Fibroblast of peridontal ligament (primary cell): Measurements from ENCODE around the gene KATNAL2.
A peak's percentile ranks its signal among the peaks of the same experiment; 100 is the strongest.
"Not testable (repeated sequence)": the region's sequence is repeated elsewhere in the genome, so short reads cannot be mapped to it uniquely, and the experiment has no call there.

Source experiments
- DNase-seq: peaks from one replicate; pipeline ENCODE4 v3.0.0-alpha.2; 2010; ENCODE audit errors: extremely low read depth

Gene KATNAL2

GRCh38 chr18:46939337-46939963, 22.0 kb downstream of the KATNAL2 start:
- DNase-seq: peak; percentile 80

DNA sequence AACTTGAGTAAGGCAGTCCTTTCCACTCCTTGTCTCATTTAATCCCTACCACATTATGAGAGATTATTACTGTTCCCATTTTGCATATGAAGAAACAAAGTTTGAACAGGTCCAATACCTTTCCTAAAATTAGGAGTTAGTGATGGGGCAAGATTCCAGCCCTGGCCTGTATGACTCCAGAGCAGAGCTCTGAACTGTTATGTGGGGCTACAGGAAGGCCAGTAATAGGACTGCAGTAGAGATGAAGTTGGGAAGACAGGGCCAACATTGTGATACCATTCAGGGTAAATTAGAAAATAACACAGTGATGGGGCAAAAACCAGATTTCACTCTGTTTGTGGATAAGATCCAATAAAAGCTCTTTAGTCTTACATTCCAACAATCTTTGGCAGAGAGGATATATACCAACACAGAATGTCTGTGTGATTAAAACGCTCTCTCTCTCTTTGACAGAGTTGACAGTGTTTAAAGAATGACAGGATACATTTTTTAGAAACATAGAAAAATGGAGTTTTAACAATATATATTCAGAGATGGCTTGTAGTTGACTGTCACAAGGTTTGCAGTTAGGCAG, 22.7 kb downstream of the KATNAL2 start:
- DNase-seq: peak; percentile 46

GRCh38 chr18:46942646-46943045, 25.2 kb downstream of the KATNAL2 start:
- no peak for DNase-seq

DNA sequence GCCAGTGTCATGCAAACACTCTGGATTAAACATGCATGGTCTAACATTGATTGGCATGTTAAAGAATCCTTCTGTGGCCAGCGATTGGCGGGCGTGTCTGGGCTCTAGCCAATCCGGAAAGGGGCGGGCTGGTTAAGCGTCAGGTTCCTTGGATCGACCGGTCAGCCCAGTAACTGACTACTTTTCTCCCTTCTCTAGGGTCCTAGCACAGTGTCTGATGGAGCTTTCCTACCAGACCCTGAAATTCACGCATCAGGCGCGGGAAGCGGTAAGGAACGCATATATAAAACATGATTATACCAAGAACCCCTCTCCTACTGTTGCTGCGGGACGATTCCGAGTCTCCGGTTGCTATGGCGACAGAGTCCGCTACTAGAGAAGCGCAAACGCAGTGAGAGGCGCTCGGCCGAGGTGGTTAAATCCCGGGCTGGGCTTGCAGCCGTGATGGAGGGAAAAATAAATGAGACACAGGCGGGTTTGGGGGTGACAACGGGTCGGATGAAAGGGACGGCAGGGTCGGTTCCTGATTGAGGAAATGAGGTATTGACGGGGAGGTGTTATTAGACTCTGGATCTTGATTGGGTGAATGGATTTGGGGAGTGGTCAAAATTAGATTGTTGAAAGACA, 29.4 kb downstream of the KATNAL2 start:
- peak; percentile 75 for DNase-seq

GRCh38 chr18:46950064-46950656, 32.8 kb downstream of the KATNAL2 start:
- DNase-seq: no peak

DNA sequence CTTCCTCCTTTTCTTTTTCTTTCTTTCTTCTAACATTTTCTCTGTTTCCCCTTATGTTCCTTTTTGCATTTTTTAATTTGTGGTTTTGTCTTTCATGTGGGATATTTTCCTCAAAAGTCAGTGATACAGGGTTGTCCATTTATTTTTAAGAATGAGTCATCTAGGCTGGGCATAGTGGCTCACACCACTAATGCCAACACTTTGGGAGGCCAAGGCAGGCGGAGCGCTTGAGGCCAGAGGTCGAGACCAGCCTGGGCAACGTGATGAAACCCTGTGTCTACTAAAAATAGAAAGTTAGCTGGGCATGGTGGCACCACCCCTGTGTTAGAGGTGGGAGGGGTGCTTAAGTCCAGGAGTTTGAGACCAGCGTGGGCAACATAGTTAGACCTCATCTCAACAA, 35.8 kb downstream of the KATNAL2 start:
- DNase-seq: no peak

DNA sequence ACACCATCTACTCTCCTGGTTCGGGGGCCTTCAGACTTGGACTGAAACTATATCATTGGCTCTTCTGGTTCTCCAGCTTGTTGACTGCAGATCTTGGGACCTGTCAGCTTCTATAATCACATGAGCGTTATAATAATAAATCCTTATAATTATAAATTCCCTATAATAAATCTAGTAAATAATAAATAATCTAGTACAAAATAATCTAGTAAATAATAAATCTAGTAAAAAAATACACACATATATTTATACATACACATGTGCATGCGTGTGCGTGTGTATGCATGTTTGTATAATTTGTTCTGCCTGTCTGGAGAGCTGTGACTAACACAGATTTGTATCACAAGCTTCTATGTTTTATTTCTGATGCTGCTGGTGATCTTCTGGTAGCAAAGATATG, 40.8 kb downstream of the KATNAL2 start:
- no peak for DNase-seq

DNA sequence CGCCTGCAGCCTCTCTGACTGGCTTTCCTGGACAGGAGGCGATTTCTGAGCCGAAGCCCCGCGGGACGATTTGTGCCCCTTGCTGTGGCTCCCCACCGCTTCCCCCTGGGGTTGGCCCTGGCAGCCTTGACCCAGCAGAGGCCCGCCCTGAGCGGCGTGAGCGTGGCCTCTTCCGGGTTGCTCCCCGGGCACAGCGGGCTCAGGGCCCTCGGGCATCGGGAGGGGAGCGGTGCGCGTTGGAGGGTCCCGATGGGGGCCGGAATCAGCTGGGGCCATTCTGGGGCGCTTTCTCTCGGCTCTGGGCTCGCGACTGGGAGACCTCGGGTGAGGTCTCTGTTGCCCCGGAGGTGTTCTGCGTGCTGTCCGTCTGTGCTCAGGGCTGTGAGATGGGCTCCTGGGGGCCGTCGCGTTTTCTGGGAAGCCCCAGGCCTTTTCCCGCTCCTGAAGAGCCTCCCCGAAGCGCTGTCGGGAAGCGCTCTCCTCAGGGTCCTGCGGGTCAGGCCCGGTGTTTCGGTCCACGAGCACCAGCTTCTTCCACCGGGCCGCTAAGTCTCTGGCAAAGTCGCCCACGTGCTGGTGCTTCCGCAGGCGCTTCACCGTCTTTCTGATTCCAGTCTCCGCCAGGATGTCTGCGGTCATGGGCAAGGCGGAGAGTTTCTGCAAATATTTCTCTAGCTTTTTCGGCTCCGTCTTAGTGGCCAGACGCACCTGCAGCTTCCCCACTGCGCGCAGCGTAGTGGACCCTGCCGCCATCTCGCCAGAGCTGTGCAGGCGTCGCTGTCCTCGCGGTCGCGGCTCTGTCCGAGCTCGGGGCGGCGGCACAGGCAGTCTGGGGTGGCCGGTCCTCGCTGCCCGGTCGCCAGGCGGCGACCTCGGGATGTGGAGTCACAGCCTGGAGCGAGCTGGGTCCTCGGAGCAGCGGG, 46.5 kb downstream of the KATNAL2 start:
- DNase-seq: not testable (repeated sequence)

DNA sequence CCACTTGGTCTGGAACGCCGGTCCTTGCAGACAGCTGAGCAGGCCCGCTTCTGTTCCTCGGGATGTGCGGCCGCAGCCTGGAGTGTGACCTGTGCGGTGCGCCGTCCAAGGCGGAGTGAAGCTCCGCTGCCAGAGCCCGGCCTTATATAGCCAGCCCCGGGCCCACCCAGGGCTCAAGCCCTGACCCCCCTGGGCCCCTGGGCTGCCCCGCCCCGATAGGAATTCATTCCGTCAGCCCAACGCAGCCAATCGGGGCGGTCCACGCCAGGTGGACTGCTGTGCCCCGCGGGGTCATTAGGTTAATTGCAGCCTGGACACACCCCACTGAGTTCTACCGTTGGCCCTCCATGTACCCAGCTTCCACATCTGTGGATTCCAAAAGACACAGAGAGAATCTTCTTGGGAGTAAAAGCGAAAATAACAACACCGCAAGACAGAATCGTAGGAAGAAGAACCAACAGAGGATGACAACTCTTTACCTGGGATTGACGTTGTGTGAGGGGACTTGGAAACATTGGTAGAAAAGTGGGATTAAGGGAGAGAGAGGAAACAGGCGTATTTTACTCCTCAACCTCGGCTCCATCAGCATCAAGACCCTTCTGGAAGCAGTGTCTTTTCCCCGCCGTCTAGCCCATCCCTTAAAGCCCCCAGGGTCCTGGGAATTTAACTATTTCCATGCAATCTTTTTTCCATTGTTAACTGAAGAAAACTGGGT, 47.3 kb downstream of the KATNAL2 start:
- not testable (repeated sequence) for DNase-seq

- not testable (repeated sequence) for DNase-seq
These were observed 48.9 kb downstream of the KATNAL2 start for GRCh38 chr18:46966266-46966665.

DNA sequence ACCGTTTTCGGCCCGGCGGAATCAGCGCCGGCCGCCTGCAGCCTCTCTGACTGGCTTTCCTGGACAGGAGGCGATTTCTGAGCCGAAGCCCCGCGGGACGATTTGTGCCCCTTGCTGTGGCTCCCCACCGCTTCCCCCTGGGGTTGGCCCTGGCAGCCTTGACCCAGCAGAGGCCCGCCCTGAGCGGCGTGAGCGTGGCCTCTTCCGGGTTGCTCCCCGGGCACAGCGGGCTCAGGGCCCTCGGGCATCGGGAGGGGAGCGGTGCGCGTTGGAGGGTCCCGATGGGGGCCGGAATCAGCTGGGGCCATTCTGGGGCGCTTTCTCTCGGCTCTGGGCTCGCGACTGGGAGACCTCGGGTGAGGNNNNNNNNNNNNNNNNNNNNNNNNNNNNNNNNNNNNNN, 52.1 kb downstream of the KATNAL2 start:
- not testable (repeated sequence) for DNase-seq

DNA sequence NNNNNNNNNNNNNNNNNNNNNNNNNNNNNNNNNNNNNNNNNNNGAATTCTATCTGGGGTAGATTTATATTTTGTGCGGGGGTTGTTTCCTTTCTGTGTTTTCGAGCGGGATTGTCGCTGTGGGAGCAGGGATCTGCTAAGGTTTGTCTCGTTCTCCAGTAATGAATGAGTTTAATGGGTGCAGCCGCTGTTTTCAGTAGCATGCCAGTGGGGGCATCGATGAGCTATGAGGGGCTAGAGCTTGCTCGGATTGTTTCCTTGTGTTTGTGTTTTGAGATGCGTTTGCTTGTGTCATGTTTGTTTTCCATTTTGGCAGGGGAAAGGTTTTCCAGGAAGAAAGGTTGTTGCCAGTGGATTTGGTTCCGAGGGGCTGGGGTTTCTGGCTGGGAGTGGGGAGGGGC, 102.5 kb downstream of the KATNAL2 start:
- not testable (repeated sequence) for DNase-seq

- not testable (repeated sequence) for DNase-seq
These were observed 103.4 kb downstream of the KATNAL2 start for GRCh38 chr18:47020757-47021156.

- not testable (repeated sequence) for DNase-seq
These were observed 105.4 kb downstream of the KATNAL2 start for GRCh38 chr18:47022821-47023220.

DNA sequence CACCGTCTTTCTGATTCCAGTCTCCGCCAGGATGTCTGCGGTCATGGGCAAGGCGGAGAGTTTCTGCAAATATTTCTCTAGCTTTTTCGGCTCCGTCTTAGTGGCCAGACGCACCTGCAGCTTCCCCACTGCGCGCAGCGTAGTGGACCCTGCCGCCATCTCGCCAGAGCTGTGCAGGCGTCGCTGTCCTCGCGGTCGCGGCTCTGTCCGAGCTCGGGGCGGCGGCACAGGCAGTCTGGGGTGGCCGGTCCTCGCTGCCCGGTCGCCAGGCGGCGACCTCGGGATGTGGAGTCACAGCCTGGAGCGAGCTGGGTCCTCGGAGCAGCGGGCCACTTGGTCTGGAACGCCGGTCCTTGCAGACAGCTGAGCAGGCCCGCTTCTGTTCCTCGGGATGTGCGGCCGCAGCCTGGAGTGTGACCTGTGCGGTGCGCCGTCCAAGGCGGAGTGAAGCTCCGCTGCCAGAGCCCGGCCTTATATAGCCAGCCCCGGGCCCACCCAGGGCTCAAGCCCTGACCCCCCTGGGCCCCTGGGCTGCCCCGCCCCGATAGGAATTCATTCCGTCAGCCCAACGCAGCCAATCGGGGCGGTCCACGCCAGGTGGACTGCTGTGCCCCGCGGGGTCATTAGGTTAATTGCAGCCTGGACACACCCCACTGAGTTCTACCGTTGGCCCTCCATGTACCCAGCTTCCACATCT, 106.5 kb downstream of the KATNAL2 start:
- DNase-seq: not testable (repeated sequence)

DNA sequence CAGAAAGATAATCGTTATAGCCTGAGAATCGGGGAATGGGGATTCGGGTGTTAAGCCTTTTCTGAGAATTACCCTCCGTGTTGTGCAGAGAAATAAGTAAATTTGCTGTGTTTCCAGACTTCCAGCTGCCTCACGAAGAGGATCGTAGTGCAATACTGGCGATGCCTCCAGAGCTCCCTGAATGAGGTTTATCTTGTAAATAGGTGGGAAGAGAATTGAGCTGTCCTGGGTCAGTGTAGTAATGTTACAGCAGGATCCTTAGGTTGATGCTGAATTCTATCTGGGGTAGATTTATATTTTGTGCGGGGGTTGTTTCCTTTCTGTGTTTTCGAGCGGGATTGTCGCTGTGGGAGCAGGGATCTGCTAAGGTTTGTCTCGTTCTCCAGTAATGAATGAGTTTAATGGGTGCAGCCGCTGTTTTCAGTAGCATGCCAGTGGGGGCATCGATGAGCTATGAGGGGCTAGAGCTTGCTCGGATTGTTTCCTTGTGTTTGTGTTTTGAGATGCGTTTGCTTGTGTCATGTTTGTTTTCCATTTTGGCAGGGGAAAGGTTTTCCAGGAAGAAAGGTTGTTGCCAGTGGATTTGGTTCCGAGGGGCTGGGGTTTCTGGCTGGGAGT, 108.3 kb downstream of the KATNAL2 start:
- DNase-seq: not testable (repeated sequence)

- not testable (repeated sequence) for DNase-seq
These were observed 111.3 kb downstream of the KATNAL2 start for GRCh38 chr18:47028738-47029137.

DNA sequence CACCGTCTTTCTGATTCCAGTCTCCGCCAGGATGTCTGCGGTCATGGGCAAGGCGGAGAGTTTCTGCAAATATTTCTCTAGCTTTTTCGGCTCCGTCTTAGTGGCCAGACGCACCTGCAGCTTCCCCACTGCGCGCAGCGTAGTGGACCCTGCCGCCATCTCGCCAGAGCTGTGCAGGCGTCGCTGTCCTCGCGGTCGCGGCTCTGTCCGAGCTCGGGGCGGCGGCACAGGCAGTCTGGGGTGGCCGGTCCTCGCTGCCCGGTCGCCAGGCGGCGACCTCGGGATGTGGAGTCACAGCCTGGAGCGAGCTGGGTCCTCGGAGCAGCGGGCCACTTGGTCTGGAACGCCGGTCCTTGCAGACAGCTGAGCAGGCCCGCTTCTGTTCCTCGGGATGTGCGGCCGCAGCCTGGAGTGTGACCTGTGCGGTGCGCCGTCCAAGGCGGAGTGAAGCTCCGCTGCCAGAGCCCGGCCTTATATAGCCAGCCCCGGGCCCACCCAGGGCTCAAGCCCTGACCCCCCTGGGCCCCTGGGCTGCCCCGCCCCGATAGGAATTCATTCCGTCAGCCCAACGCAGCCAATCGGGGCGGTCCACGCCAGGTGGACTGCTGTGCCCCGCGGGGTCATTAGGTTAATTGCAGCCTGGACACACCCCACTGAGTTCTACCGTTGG, 112.4 kb downstream of the KATNAL2 start:
- DNase-seq: not testable (repeated sequence)

DNA sequence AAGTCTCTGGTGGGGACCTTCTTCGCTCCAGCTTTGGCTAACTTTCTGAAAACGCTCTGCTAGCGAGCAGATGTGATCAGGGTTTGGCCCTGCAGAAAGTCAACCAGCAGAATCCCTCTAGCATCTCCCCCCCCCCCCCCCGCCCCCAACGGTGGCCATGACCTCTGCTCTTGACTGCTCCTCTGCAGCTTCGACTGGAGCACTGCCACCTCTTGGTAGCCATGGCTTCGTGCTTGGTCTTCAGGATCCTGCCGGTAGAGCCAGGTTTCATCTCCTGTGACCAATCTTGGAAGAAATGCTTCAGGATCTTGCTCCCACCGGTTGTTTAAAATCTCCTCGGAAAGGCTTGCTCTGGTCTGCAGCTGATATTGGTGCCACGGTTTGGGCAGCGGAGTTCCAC, 113.5 kb downstream of the KATNAL2 start:
- not testable (repeated sequence) for DNase-seq
